Hepatocyte (in vitro differentiated cells): ENCODE measurements around the gene IGFL1.

Experiments
- EZH2 ChIP-seq: fragments of 200-600 bp; sonication (generic); IDR thresholded peaks from 2 replicates; pipeline ENCODE4 v1.6.1; 2016; ENCODE audit warnings: antibody characterized with exemption, mild to moderate bottlenecking, borderline replicate concordance
- TF ChIP-seq, protein P1 (sequence below): fragments of 200-600 bp; sonication (generic); IDR thresholded peaks from 2 replicates; pipeline ENCODE4 v1.5.1; 2016; ENCODE audit warnings: antibody characterized with exemption, mild to moderate bottlenecking; ENCODE audit not compliant: poor library complexity

DNA sequence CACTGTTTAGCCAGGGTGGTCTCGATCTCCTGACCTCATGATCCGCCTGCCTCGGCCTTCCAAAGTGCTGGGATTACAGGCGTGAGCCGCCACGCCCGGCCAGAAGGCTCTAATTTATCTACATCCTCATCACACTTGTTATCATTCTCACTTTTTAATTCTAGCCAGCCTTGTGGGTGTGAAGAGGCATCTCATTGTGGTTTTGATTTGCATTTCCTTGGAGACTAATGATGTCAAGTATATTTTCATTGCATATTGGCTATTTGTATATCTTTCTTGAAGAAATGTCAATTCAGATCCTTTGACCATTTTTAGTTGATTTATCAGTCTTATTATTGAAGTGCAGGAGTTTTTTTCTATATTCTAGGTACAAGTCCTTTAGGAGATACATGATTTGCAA lies 39.6 kb downstream of the IGFL1 start:
- TF ChIP-seq, protein P1, sequence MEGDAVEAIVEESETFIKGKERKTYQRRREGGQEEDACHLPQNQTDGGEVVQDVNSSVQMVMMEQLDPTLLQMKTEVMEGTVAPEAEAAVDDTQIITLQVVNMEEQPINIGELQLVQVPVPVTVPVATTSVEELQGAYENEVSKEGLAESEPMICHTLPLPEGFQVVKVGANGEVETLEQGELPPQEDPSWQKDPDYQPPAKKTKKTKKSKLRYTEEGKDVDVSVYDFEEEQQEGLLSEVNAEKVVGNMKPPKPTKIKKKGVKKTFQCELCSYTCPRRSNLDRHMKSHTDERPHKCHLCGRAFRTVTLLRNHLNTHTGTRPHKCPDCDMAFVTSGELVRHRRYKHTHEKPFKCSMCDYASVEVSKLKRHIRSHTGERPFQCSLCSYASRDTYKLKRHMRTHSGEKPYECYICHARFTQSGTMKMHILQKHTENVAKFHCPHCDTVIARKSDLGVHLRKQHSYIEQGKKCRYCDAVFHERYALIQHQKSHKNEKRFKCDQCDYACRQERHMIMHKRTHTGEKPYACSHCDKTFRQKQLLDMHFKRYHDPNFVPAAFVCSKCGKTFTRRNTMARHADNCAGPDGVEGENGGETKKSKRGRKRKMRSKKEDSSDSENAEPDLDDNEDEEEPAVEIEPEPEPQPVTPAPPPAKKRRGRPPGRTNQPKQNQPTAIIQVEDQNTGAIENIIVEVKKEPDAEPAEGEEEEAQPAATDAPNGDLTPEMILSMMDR: no peak
- TF ChIP-seq EZH2: no peak
